Hematopoietic multipotent progenitor cell treated with erythropoietin and hydrocortisone succinate and interleukin-3 and kit ligand, for 17 days (in vitro differentiated cells): ENCODE measurements around the gene ZNF682.
"Not testable (repeated sequence)": the region's sequence is repeated elsewhere in the genome, so short reads cannot be mapped to it uniquely, and the experiment has no call there.

Experiments
- DNase-seq: peaks from one replicate; pipeline ENCODE4 v3.0.0-alpha.2; 2015; ENCODE audit warnings: low spot score

ZNF682 gene

GRCh38 chr19:20039203-20039723 lies at the start of gene ZNF682:
TSS of gene ZNF682 (minus strand) at chr19:20039505. CDS start at chr19:20039345, 160 bp downstream.
- DNase-seq, result no peak

- not testable (repeated sequence) for DNase-seq
These were observed 43.6 kb upstream of the ZNF682 start for GRCh38 chr19:20082876-20083275.

- DNase-seq, result not testable (repeated sequence)
These were observed 43.0 kb upstream of the ZNF682 start for GRCh38 chr19:20082232-20082833.

GRCh38 chr19:20080656-20081055 lies 41.4 kb upstream of the ZNF682 start:
- no peak for DNase-seq

GRCh38 chr19:20079476-20079875 lies 40.2 kb upstream of the ZNF682 start:
- no peak for DNase-seq

GRCh38 chr19:20078581-20079031 lies 39.3 kb upstream of the ZNF682 start:
- no peak for DNase-seq

- DNase-seq, result no peak
These were observed 38.6 kb upstream of the ZNF682 start, which contains the start of gene ZNF90 for GRCh38 chr19:20077791-20078463. TSS of gene ZNF90 (plus strand) at chr19:20078000. CDS start at chr19:20078133, 133 bp downstream.

GRCh38 chr19:20072936-20073335 lies 33.6 kb upstream of the ZNF682 start:
- no peak for DNase-seq

- no peak for DNase-seq
These were observed 31.4 kb upstream of the ZNF682 start for GRCh38 chr19:20070691-20071090.

- DNase-seq, result not testable (repeated sequence)
These were observed 29.3 kb upstream of the ZNF682 start for GRCh38 chr19:20068559-20068958.

GRCh38 chr19:20067943-20068342 lies 28.6 kb upstream of the ZNF682 start:
- no peak for DNase-seq

- DNase-seq, result no peak
These were observed 27.6 kb upstream of the ZNF682 start for GRCh38 chr19:20066861-20067260.

GRCh38 chr19:20060282-20060681 lies 21.0 kb upstream of the ZNF682 start:
- DNase-seq, result no peak

GRCh38 chr19:20058738-20059137 lies 19.4 kb upstream of the ZNF682 start:
- not testable (repeated sequence) for DNase-seq

GRCh38 chr19:20051841-20052768 lies 12.8 kb upstream of the ZNF682 start:
- no peak for DNase-seq

GRCh38 chr19:20045742-20046141 lies 6.4 kb upstream of the ZNF682 start:
- DNase-seq, result not testable (repeated sequence)

- no peak for DNase-seq
These were observed 5.4 kb upstream of the ZNF682 start for GRCh38 chr19:20044663-20045062.

GRCh38 chr19:20038358-20039202 lies 725 bp downstream of the ZNF682 start:
- DNase-seq, result no peak

- no peak for DNase-seq
These were observed 3.4 kb downstream of the ZNF682 start for GRCh38 chr19:20035935-20036334.

- no peak for DNase-seq
These were observed 10.7 kb downstream of the ZNF682 start for GRCh38 chr19:20028611-20029010.

GRCh38 chr19:20005741-20006140 lies 33.6 kb downstream of the ZNF682 start:
- no peak for DNase-seq
